CD14-positive monocyte (primary cell): Measurements from ENCODE around the gene SPAG8. TPM values are rescaled to one million over a fixed set of nuclear protein-coding genes. Genes with fewer than 3 reads are reported as not detected.
A peak's percentile ranks its signal among the peaks of the same experiment; 100 is the strongest.

Experiments
- DNase-seq, 3 donors: peaks; one replicate each; pipeline ENCODE4 v3.0.0-alpha.2; 2011 to 2022
- H2AFZ ChIP-seq: 2 replicates; pipeline ENCODE4 v1.6.0; 2012; ENCODE audit warnings: mild to moderate bottlenecking, low read depth, low read length, inconsistent platforms; ENCODE audit not compliant: insufficient read depth, poor library complexity, severe bottlenecking
- H3K27ac ChIP-seq, 2 donors: 1 replicate in 1 of 2; 2 replicates in 1 of 2; pipeline ENCODE4 v1.5.1; 2012 to 2013; ENCODE audit warnings: low read length in 2 of 2, control low read depth in 1 of 2, inconsistent platforms in 1 of 2, low read depth in 1 of 2, mild to moderate bottlenecking in 1 of 2
- H3K27me3 ChIP-seq, 2 donors: one replicate each; pipeline versions ENCODE4 v1.6.0 to v1.6.1; 2011 to 2013; ENCODE audit warnings: low read length in 2 of 2; ENCODE audit not compliant: control insufficient read depth in 2 of 2, insufficient read depth in 2 of 2
- H3K36me3 ChIP-seq, 2 donors: replicated peaks in 1 of 2; 1 replicate in 1 of 2; 2 replicates in 1 of 2; pipeline versions ENCODE4 v1.5.1 to v1.6.1; 2012 to 2013; ENCODE audit warnings: low read length in 2 of 2, control low read depth in 1 of 2, inconsistent platforms in 1 of 2, mild to moderate bottlenecking in 1 of 2; ENCODE audit not compliant: insufficient read depth in 2 of 2, control insufficient read depth in 1 of 2
- H3K4me1 ChIP-seq, 2 donors: 1 replicate in 1 of 2; 2 replicates in 1 of 2; pipeline versions ENCODE4 v1.5.1 to v1.6.1; 2012 to 2013; ENCODE audit warnings: low read length in 2 of 2, control low read depth in 1 of 2, inconsistent platforms in 1 of 2, mild to moderate bottlenecking in 1 of 2, moderate library complexity in 1 of 2; ENCODE audit not compliant: insufficient read depth in 2 of 2, control insufficient read depth in 1 of 2
- H3K4me2 ChIP-seq: replicated peaks from 2 replicates; pipeline ENCODE3; 2012; ENCODE audit warnings: low read length, moderate library complexity, mild to moderate bottlenecking; ENCODE audit not compliant: poor library complexity, severe bottlenecking; ENCODE audit errors: extremely low read depth
- H3K4me3 ChIP-seq, 3 experiments: fragments of 200-600 bp in 1 of 3; sonication (generic) in 1 of 3; replicated peaks in 1 of 3; 1 replicate in 2 of 3; 2 replicates in 1 of 3; pipeline ENCODE4 v1.5.1; 2011 to 2013; ENCODE audit warnings: low read length in 3 of 3, mild to moderate bottlenecking in 3 of 3, control low read depth in 2 of 3, low read depth in 2 of 3, inconsistent platforms in 1 of 3, moderate library complexity in 1 of 3
- H3K79me2 ChIP-seq: 2 replicates; pipeline ENCODE4 v1.6.0; 2012; ENCODE audit warnings: mild to moderate bottlenecking, control low read depth, inconsistent platforms, low read length, moderate library complexity; ENCODE audit not compliant: insufficient read depth
- H3K9ac ChIP-seq: 2 replicates; pipeline ENCODE4 v1.6.0; 2017; ENCODE audit warnings: low read length, mild to moderate bottlenecking; ENCODE audit not compliant: insufficient read depth, poor library complexity, severe bottlenecking
- H3K9me3 ChIP-seq, 2 donors: replicated peaks in 1 of 2; 1 replicate in 1 of 2; 2 replicates in 1 of 2; pipeline versions ENCODE4 v1.5.1 to v1.6.1; 2012 to 2013; ENCODE audit warnings: low read length in 2 of 2, control low read depth in 1 of 2; ENCODE audit not compliant: control insufficient read depth in 1 of 2, insufficient read depth in 1 of 2
- H4K20me1 ChIP-seq: 2 replicates; pipeline ENCODE4 v1.6.0; 2012; ENCODE audit warnings: mild to moderate bottlenecking, low read length, control low read depth, moderate library complexity; ENCODE audit not compliant: insufficient read depth
- H3K27ac Mint-ChIP-seq, 7 donors: one replicate each; pipeline ENCODE4 v1.8.0; 2020; ENCODE audit warnings: mild to moderate bottlenecking in 7 of 7, mixed read lengths in 7 of 7, moderate library complexity in 6 of 7, inconsistent platforms in 2 of 7
- H3K27me3 Mint-ChIP-seq, 3 donors: one replicate each; pipeline ENCODE4 v1.8.0; 2021 to 2022; ENCODE audit warnings: low read depth in 3 of 3, mild to moderate bottlenecking in 3 of 3, mixed read lengths in 3 of 3, moderate library complexity in 3 of 3, inconsistent platforms in 1 of 3
- H3K36me3 Mint-ChIP-seq, 2 donors: one replicate each; pipeline ENCODE4 v1.8.0; 2020; ENCODE audit warnings: mixed read lengths in 2 of 2, inconsistent platforms in 1 of 2, mild to moderate bottlenecking in 1 of 2
- H3K4me1 Mint-ChIP-seq: one replicate; pipeline ENCODE4 v1.8.0; 2020; ENCODE audit warnings: mild to moderate bottlenecking, mixed read lengths
- H3K4me3 Mint-ChIP-seq, 2 donors: one replicate each; pipeline ENCODE4 v1.8.0; 2020; ENCODE audit warnings: mild to moderate bottlenecking in 2 of 2, mixed read lengths in 2 of 2, moderate library complexity in 1 of 2
- H3K9me3 Mint-ChIP-seq, 7 donors: one replicate each; pipeline ENCODE4 v1.8.0; 2020 to 2022; ENCODE audit warnings: mixed read lengths in 7 of 7, mild to moderate bottlenecking in 6 of 7, moderate library complexity in 6 of 7, inconsistent platforms in 2 of 7
- CTCF ChIP-seq: fragments of 200-600 bp; IDR thresholded peaks from one replicate; pipeline ENCODE4 v1.8.0; 2022; ENCODE audit warnings: antibody characterized with exemption, mild to moderate bottlenecking
- WGBS: methylation state at CpG from one replicate; pipeline ENCODE4 v1.1.5; 2013; ENCODE audit warnings: missing lambda C conversion rate; ENCODE audit not compliant: insufficient coverage; 5-methylcytosine and 5-hydroxymethylcytosine counted together
- intact Hi-C, 2 donors: fragments of 100-400 bp; cut with micrococcal nuclease; formaldehyde crosslinking; loops; one replicate each; pipeline versions ENCODE4 v1.15.0 to v1.15.1; 2023
- polyA plus RNA-seq, 3 donors: library from polyadenylated mRNA; depleted of rRNA in 1 of 3; unstranded in 2 of 3; stranded (reverse) in 1 of 3; fragments of 300-500 nt in 2 of 3; fragments of >200 nt in 1 of 3; fragmentation: Illumina TruSeq in 2 of 3; gene quantifications; 1 replicate in 2 of 3; 2 replicates in 1 of 3; pipeline ENCODE4 v1.2.3, GENCODE V29; 2012 to 2021

Gene SPAG8
- polyA plus RNA-seq, 3 donors, result 0.52 to 2.9 (median 0.68) TPM

GRCh38 chr9:35763181-35763580 is 48.9 kb downstream of the SPAG8 start:
- no peaks in the 10 kb centered on the region for H3K36me3 ChIP-seq
- peaks cover 0 to 3% (median 3%) of the 10 kb centered on the region in 7 donors for H3K9me3 Mint-ChIP-seq
- H3K4me2 ChIP-seq, result no peak overlapping the region
- H3K4me3 ChIP-seq, result no peak overlapping the region
- H3K27me3 Mint-ChIP-seq, result peaks cover 0 to 4% (median 2%) of the 10 kb centered on the region in 3 donors
- no peaks in the 10 kb centered on the region for H3K9me3 ChIP-seq
- H3K4me3 Mint-ChIP-seq, result no peak overlapping the region
- H3K27me3 ChIP-seq, result no peaks in the 10 kb centered on the region
- H3K9ac ChIP-seq, result no peak overlapping the region
- intact Hi-C loops, result no loop called here
- peaks cover 19% of the 10 kb centered on the region for H3K4me1 Mint-ChIP-seq
- no peak overlapping the region for H3K27ac ChIP-seq
- WGBS, result no CpG with 5 or more reads among the region's 2 CpGs
- no peak overlapping the region for H3K27ac Mint-ChIP-seq
- H3K4me1 ChIP-seq, result peaks cover 7 to 10% of the 10 kb centered on the region in 2 donors
- H3K36me3 Mint-ChIP-seq, result no peaks in the 10 kb centered on the region
- no peak for DNase-seq
- TF ChIP-seq CTCF, result no peak
- H3K79me2 ChIP-seq, result no peaks in the 10 kb centered on the region
- no peak overlapping the region for H2AFZ ChIP-seq
- H4K20me1 ChIP-seq, result no peaks in the 10 kb centered on the region

GRCh38 chr9:35760651-35761050 is 51.4 kb downstream of the SPAG8 start:
- H3K27ac ChIP-seq, result no peak overlapping the region
- no peak for TF ChIP-seq CTCF
- H3K4me1 ChIP-seq, result peaks cover 24 to 31% of the 10 kb centered on the region in 2 donors
- intact Hi-C loops, result no loop called here
- Mint-ChIP-seq H3K4me3 (no peak overlapping the region), H3K36me3 (peaks cover 0 to 3% of the 10 kb centered on the region in 2 donors), H3K27ac (peak overlapping the region in 2 of 7 donors; percentile 8 to 15), H3K9me3 (peaks cover 0 to 3% (median 3%) of the 10 kb centered on the region in 7 donors), H3K4me1 (peaks cover 39% of the 10 kb centered on the region), H3K27me3 (peaks cover 1 to 4% (median 2%) of the 10 kb centered on the region in 3 donors)
- H3K79me2 ChIP-seq, result no peaks in the 10 kb centered on the region
- DNase-seq, result peak in 1 of 3 donors; percentile 23
- H3K36me3 ChIP-seq, result no peaks in the 10 kb centered on the region
- H3K27me3 ChIP-seq, result no peaks in the 10 kb centered on the region
- no peaks in the 10 kb centered on the region for H4K20me1 ChIP-seq
- WGBS, result 15% methylated on average over 2 of the region's 2 CpGs
- no peaks in the 10 kb centered on the region for H3K9me3 ChIP-seq
- no peak overlapping the region for H3K4me2 ChIP-seq
- H3K4me3 ChIP-seq, result no peak overlapping the region
- no peak overlapping the region for H3K9ac ChIP-seq
- H2AFZ ChIP-seq, result no peak overlapping the region
